HepG2 (cell line): ENCODE measurements around the gene OR7D2. TPM values are rescaled to one million over a fixed set of nuclear protein-coding genes. Genes with fewer than 3 reads are reported as not detected.

Experiments used
- BRCA1 ChIP-seq: sonication (generic); formaldehyde crosslinking; IDR thresholded peaks from 2 replicates; pipeline ENCODE4 v1.4.0; 2020; ENCODE audit warnings: missing genetic modification reagents
- CCAR2 ChIP-seq: fragments of 200-400 bp; formaldehyde crosslinking; optimal IDR thresholded peaks from 2 replicates; pipeline ENCODE3; 2018; ENCODE audit warnings: low read depth, mild to moderate bottlenecking, low read length, moderate library complexity
- DNMT3B ChIP-seq: conservative IDR thresholded peaks from 2 replicates; pipeline ENCODE4 v1.6.1; 2016; ENCODE audit warnings: missing biosample characterization, control low read depth
- GATAD1 ChIP-seq: IDR thresholded peaks from 2 replicates; pipeline ENCODE4 v1.6.1; 2016; ENCODE audit warnings: missing genetic modification reagents, missing compliant biosample characterization
- NCOA1 ChIP-seq: sonication (generic); formaldehyde crosslinking; IDR thresholded peaks from 2 replicates; pipeline ENCODE4 v1.9.0; 2021; ENCODE audit warnings: missing genetic modification reagents
- PITX1 ChIP-seq: sonication (generic); formaldehyde crosslinking; IDR thresholded peaks from 2 replicates; pipeline ENCODE4 v1.5.1; 2020; ENCODE audit warnings: mild to moderate bottlenecking, missing genetic modification reagents
- RFX3 ChIP-seq: IDR thresholded peaks from 2 replicates; pipeline ENCODE4 v1.6.1; 2016; ENCODE audit warnings: missing biosample characterization, missing genetic modification reagents
- SMYD3 ChIP-seq: sonication (generic); formaldehyde crosslinking; IDR thresholded peaks from 2 replicates; pipeline ENCODE4 v1.8.1; 2023; ENCODE audit warnings: mild to moderate bottlenecking, missing genetic modification reagents
- THYN1 ChIP-seq: sonication (generic); formaldehyde crosslinking; IDR thresholded peaks from 2 replicates; pipeline ENCODE4 v1.8.1; 2023; ENCODE audit warnings: low read depth, mild to moderate bottlenecking, moderate library complexity, missing genetic modification reagents, borderline replicate concordance
- U2AF1 ChIP-seq: fragments of 200-400 bp; formaldehyde crosslinking; optimal IDR thresholded peaks from 2 replicates; pipeline ENCODE3; 2017; ENCODE audit warnings: mild to moderate bottlenecking, low read depth, low read length
- ZNF263 ChIP-seq: sonication (generic); formaldehyde crosslinking; IDR thresholded peaks from 2 replicates; pipeline ENCODE4 v1.4.0; 2020; ENCODE audit warnings: missing genetic modification reagents
- ZNF629 ChIP-seq: sonication (generic); formaldehyde crosslinking; conservative IDR thresholded peaks from 2 replicates; pipeline ENCODE4 v1.5.0; 2020; ENCODE audit warnings: missing genetic modification reagents
- ZNF720 ChIP-seq: sonication (generic); formaldehyde crosslinking; IDR thresholded peaks from 2 replicates; pipeline ENCODE4 v1.4.0; 2020; ENCODE audit warnings: missing genetic modification reagents
- polyA plus RNA-seq, 8 experiments: library from polyadenylated mRNA; depleted of rRNA in 3 of 8; stranded (reverse) in 7 of 8; unstranded in 1 of 8; fragments of >200 nt; fragmentation: Illumina TruSeq in 4 of 8; extraction: Trizol in 4 of 8; gene quantifications; 2 replicates each; pipeline versions ENCODE4 v1.2.1 to v1.2.3, GENCODE V29; 2011 to 2016; ENCODE audit warnings: low read depth in 4 of 8, missing spikeins in 1 of 8, mixed read lengths in 1 of 8; ENCODE audit not compliant: insufficient read depth in 1 of 8
- total RNA-seq, 5 experiments: library from RNA; depleted of rRNA; stranded (reverse); fragments of >200 nt; fragmentation: Illumina TruSeq; extraction: Trizol; gene quantifications; 2 replicates each; pipeline ENCODE4 v1.2.3, GENCODE V29; 2016; ENCODE audit warnings: low read depth in 1 of 5
- TF ChIP-seq, protein P1 (sequence below): sonication (generic); formaldehyde crosslinking; IDR thresholded peaks from 2 replicates; pipeline ENCODE4 v1.5.1; 2020; ENCODE audit warnings: missing genetic modification reagents, mild to moderate bottlenecking, borderline replicate concordance
- TF ChIP-seq, protein P2 (sequence below): sonication (generic); formaldehyde crosslinking; IDR thresholded peaks from 2 replicates; pipeline ENCODE4 v1.8.1; 2023; ENCODE audit warnings: mild to moderate bottlenecking, missing genetic modification reagents
- TF ChIP-seq, protein P3 (sequence below): sonication (generic); formaldehyde crosslinking; IDR thresholded peaks from 2 replicates; pipeline ENCODE4 v1.8.0; 2022; ENCODE audit warnings: mild to moderate bottlenecking, missing genetic modification reagents; ENCODE audit not compliant: insufficient replicate concordance
- TF ChIP-seq, protein P4 (sequence below): sonication (generic); formaldehyde crosslinking; IDR thresholded peaks from 2 replicates; pipeline ENCODE4 v1.5.0; 2020; ENCODE audit warnings: missing genetic modification reagents
- TF ChIP-seq, protein P5 (sequence below): sonication (generic); formaldehyde crosslinking; IDR thresholded peaks from 2 replicates; pipeline ENCODE4; 2020; ENCODE audit warnings: missing genetic modification reagents, mild to moderate bottlenecking, borderline replicate concordance

The OR7D2 gene
- total and polyA plus RNA-seq, 2 of the 13 experiments (the other 11 are each of a cell fraction or from before 2014, with no cell fraction given) = 0.07 TPM; not detected in 1

DNA sequence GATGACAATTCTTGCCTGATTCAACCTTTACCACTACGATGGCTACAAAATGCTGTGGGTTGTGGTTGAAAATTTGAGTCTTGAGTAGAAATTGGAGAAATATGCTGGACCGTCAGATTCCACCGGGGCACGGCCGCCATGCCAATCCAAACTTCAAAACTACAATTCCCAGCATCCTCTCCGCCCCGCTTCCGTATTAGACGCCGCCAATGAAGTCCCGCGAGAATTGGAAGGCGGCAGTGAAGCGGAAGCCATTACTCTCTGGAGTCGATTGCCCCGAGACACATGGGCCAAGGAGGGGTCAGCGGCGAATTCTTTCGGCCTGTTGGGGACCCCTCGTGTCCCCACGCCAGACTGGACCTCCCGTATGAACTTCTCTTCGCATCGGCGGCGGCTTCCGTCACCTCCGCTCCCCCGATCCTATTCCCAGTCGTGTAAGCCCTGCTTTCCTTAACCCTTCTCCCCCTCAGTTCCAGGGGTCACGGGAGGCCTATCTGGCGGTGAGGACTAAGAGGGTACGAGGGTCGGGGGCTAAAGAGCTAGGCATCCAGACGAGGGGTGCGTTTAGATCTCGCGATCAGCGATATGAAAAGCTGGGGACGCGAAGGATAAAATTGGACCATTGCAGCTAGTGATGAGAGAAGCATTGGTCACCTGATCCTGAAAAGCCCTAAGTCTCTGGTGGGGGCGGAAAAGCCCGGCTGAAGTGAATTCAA lies 38.5 kb upstream of the OR7D2 start, which contains the start of gene ZNF317 (continued):
- TF ChIP-seq, protein P1, sequence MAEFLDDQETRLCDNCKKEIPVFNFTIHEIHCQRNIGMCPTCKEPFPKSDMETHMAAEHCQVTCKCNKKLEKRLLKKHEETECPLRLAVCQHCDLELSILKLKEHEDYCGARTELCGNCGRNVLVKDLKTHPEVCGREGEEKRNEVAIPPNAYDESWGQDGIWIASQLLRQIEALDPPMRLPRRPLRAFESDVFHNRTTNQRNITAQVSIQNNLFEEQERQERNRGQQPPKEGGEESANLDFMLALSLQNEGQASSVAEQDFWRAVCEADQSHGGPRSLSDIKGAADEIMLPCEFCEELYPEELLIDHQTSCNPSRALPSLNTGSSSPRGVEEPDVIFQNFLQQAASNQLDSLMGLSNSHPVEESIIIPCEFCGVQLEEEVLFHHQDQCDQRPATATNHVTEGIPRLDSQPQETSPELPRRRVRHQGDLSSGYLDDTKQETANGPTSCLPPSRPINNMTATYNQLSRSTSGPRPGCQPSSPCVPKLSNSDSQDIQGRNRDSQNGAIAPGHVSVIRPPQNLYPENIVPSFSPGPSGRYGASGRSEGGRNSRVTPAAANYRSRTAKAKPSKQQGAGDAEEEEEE (CRISPR knock-in tag) = no peak
- no peak for TF ChIP-seq DNMT3B (CRISPR knock-in tag)
- no peak for TF ChIP-seq NCOA1 (CRISPR knock-in tag)
- no peak for TF ChIP-seq BRCA1 (CRISPR knock-in tag)
- TF ChIP-seq ZNF263 (CRISPR knock-in tag) = no peak
- no peak for TF ChIP-seq ZNF629
- TF ChIP-seq ZNF720 = no peak
- no peak for TF ChIP-seq CCAR2
- TF ChIP-seq, protein P2, sequence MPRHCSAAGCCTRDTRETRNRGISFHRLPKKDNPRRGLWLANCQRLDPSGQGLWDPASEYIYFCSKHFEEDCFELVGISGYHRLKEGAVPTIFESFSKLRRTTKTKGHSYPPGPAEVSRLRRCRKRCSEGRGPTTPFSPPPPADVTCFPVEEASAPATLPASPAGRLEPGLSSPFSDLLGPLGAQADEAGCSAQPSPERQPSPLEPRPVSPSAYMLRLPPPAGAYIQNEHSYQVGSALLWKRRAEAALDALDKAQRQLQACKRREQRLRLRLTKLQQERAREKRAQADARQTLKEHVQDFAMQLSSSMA = 0 out of 2 replicates have a peak, but pooled peaks have one; percentile 26
- no peak for TF ChIP-seq THYN1 (CRISPR knock-in tag)
- TF ChIP-seq, protein P3, sequence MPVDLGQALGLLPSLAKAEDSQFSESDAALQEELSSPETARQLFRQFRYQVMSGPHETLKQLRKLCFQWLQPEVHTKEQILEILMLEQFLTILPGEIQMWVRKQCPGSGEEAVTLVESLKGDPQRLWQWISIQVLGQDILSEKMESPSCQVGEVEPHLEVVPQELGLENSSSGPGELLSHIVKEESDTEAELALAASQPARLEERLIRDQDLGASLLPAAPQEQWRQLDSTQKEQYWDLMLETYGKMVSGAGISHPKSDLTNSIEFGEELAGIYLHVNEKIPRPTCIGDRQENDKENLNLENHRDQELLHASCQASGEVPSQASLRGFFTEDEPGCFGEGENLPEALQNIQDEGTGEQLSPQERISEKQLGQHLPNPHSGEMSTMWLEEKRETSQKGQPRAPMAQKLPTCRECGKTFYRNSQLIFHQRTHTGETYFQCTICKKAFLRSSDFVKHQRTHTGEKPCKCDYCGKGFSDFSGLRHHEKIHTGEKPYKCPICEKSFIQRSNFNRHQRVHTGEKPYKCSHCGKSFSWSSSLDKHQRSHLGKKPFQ (CRISPR knock-in tag) = no peak
- TF ChIP-seq U2AF1 = no peak
- TF ChIP-seq SMYD3 = no peak
- TF ChIP-seq, protein P4, sequence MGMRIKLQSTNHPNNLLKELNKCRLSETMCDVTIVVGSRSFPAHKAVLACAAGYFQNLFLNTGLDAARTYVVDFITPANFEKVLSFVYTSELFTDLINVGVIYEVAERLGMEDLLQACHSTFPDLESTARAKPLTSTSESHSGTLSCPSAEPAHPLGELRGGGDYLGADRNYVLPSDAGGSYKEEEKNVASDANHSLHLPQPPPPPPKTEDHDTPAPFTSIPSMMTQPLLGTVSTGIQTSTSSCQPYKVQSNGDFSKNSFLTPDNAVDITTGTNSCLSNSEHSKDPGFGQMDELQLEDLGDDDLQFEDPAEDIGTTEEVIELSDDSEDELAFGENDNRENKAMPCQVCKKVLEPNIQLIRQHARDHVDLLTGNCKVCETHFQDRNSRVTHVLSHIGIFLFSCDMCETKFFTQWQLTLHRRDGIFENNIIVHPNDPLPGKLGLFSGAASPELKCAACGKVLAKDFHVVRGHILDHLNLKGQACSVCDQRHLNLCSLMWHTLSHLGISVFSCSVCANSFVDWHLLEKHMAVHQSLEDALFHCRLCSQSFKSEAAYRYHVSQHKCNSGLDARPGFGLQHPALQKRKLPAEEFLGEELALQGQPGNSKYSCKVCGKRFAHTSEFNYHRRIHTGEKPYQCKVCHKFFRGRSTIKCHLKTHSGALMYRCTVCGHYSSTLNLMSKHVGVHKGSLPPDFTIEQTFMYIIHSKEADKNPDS (CRISPR knock-in tag) = no peak
- no peak for TF ChIP-seq RFX3
- TF ChIP-seq PITX1 = peak; percentile 55; the same call in 1 of the 2 replicates
- TF ChIP-seq, protein P5, sequence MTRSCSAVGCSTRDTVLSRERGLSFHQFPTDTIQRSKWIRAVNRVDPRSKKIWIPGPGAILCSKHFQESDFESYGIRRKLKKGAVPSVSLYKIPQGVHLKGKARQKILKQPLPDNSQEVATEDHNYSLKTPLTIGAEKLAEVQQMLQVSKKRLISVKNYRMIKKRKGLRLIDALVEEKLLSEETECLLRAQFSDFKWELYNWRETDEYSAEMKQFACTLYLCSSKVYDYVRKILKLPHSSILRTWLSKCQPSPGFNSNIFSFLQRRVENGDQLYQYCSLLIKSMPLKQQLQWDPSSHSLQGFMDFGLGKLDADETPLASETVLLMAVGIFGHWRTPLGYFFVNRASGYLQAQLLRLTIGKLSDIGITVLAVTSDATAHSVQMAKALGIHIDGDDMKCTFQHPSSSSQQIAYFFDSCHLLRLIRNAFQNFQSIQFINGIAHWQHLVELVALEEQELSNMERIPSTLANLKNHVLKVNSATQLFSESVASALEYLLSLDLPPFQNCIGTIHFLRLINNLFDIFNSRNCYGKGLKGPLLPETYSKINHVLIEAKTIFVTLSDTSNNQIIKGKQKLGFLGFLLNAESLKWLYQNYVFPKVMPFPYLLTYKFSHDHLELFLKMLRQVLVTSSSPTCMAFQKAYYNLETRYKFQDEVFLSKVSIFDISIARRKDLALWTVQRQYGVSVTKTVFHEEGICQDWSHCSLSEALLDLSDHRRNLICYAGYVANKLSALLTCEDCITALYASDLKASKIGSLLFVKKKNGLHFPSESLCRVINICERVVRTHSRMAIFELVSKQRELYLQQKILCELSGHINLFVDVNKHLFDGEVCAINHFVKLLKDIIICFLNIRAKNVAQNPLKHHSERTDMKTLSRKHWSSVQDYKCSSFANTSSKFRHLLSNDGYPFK (CRISPR knock-in tag) = peak; percentile 96
- peak; percentile 84 for TF ChIP-seq GATAD1 (CRISPR knock-in tag)
